IMR-90 (cell line): ENCODE data around the gene F2RL1.

ENCODE experiments used
- CEBPB ChIP-seq: IDR thresholded peaks from 2 replicates; pipeline ENCODE4 v1.6.1; 2012; ENCODE audit warnings: low read depth, low read length, improper control_type of control experiment
- CTCF ChIP-seq: conservative IDR thresholded peaks from 2 replicates; pipeline ENCODE4 v1.5.1; 2012; ENCODE audit warnings: mild to moderate bottlenecking, low read depth, low read length, improper control_type of control experiment
- ELK1 ChIP-seq: fragments of 150-350 bp; IDR thresholded peaks from 2 replicates; pipeline ENCODE4 v1.6.1; 2016; ENCODE audit warnings: low read depth, mild to moderate bottlenecking, low read length, moderate library complexity, borderline replicate concordance
- FOS ChIP-seq: fragments of 150-350 bp; IDR thresholded peaks from 2 replicates; pipeline ENCODE4 v1.6.1; 2016; ENCODE audit warnings: low read depth, low read length
- MAFK ChIP-seq: IDR thresholded peaks from 2 replicates; pipeline ENCODE4 v1.6.1; 2012; ENCODE audit warnings: low read depth, low read length, improper control_type of control experiment
- MAZ ChIP-seq: IDR thresholded peaks from 2 replicates; pipeline ENCODE4 v1.6.1; 2012; ENCODE audit warnings: low read depth, mild to moderate bottlenecking, low read length, improper control_type of control experiment, moderate library complexity, borderline replicate concordance
- NFE2L2 ChIP-seq: fragments of 150-350 bp; IDR thresholded peaks from 2 replicates; pipeline ENCODE4 v1.6.1; 2016; ENCODE audit warnings: low read depth, mild to moderate bottlenecking, low read length
- POLR2A ChIP-seq: IDR thresholded peaks from 2 replicates; pipeline ENCODE4 v1.6.1; 2012; ENCODE audit warnings: mild to moderate bottlenecking, low read depth, low read length

GRCh38 chr5:76818844-76819831, at the start of gene F2RL1:
- TF ChIP-seq FOS (no peak), POLR2A (no peak), CTCF (no peak), MAZ (peak; percentile 55), ELK1 (no peak), MAFK (no peak), NFE2L2 (no peak), CEBPB (no peak)
